ENCODE data around the gene CREB1.

DNA sequence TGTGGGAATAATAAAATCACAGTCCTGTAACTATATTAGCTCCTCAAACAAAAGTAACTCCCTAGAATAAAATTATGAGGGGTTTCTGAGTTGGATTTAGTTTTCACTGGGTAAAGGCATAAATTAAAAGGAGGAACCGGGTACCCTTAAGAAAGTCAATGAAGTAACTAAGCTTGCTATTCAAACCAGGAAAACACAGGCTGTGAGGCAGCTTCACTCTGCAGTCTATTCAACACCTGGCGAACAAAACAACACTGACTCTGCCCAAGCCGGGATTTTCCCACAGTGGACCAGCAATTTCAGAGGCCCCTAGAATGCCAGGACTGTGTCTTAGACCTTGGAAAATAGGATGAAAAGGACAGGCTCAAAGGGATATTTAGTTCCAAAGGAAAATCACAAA, 24.6 kb upstream of the CREB1 start:
- TF ChIP-seq, protein P1, sequence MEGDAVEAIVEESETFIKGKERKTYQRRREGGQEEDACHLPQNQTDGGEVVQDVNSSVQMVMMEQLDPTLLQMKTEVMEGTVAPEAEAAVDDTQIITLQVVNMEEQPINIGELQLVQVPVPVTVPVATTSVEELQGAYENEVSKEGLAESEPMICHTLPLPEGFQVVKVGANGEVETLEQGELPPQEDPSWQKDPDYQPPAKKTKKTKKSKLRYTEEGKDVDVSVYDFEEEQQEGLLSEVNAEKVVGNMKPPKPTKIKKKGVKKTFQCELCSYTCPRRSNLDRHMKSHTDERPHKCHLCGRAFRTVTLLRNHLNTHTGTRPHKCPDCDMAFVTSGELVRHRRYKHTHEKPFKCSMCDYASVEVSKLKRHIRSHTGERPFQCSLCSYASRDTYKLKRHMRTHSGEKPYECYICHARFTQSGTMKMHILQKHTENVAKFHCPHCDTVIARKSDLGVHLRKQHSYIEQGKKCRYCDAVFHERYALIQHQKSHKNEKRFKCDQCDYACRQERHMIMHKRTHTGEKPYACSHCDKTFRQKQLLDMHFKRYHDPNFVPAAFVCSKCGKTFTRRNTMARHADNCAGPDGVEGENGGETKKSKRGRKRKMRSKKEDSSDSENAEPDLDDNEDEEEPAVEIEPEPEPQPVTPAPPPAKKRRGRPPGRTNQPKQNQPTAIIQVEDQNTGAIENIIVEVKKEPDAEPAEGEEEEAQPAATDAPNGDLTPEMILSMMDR (IDR thresholded peaks at IDR 0.05) = no peak
- TF ChIP-seq NRF1 (IDR thresholded peaks at IDR 0.05; ENCODE audit: low read depth, low read length) (no peak), EZH2phosphoT487 (IDR thresholded peaks at IDR 0.05; ENCODE audit: borderline replicate concordance, low read depth) (no peak), RCOR1 (IDR thresholded peaks at IDR 0.05; ENCODE audit: low read length) (no peak), POLR2AphosphoS5 (IDR thresholded peaks at IDR 0.05; ENCODE audit: low read depth, low read length) (no peak), NFIC (IDR thresholded peaks at IDR 0.05; ENCODE audit: borderline replicate concordance) (no peak), EP300 (IDR thresholded peaks at IDR 0.05; ENCODE audit: borderline replicate concordance in 1 of 2, low read depth in 1 of 2, low read length in 1 of 2) (no peak), RAD21 (IDR thresholded peaks at IDR 0.05; ENCODE audit: low read length) (no peak), CHD2 (IDR thresholded peaks at IDR 0.05; ENCODE audit: low read length, partially characterized antibody) (no peak), SIN3A (IDR thresholded peaks at IDR 0.05; ENCODE audit: borderline replicate concordance, low read depth, low read length) (no peak), GATA2 (CRISPR knock-in tag; IDR thresholded peaks at IDR 0.05) (no peak)
- TF ChIP-seq, protein P2, sequence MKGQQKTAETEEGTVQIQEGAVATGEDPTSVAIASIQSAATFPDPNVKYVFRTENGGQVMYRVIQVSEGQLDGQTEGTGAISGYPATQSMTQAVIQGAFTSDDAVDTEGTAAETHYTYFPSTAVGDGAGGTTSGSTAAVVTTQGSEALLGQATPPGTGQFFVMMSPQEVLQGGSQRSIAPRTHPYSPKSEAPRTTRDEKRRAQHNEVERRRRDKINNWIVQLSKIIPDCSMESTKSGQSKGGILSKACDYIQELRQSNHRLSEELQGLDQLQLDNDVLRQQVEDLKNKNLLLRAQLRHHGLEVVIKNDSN (IDR thresholded peaks at IDR 0.05; ENCODE audit: borderline replicate concordance, low read depth) = no peak
- TF ChIP-seq, protein P3, sequence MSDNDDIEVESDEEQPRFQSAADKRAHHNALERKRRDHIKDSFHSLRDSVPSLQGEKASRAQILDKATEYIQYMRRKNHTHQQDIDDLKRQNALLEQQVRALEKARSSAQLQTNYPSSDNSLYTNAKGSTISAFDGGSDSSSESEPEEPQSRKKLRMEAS (IDR thresholded peaks at IDR 0.05; ENCODE audit: low read depth) = no peak

Data from SK-N-SH (cell line).